Gastrocnemius medialis (tissue), 4 donors: ENCODE data around the gene ACVR1. TPM values are rescaled to one million over a fixed set of nuclear protein-coding genes. Genes with fewer than 3 reads are reported as not detected.
A peak's percentile ranks its signal among the peaks of the same experiment; 100 is the strongest.

Source experiments
- ATAC-seq, 2 donors: fragments of 150-250 bp; one replicate each; pipeline ENCODE4 v1.9.1; 2016
- DNase-seq, 2 donors: peaks; one replicate each; pipeline ENCODE4 v3.0.0-alpha.2; 2019
- H3K27ac ChIP-seq, 4 donors: fragments of 200-600 bp; sonication (generic); 1 replicate in 1 of 4; 2 replicates in 3 of 4; pipeline ENCODE4 v1.5.1; 2016 to 2018; ENCODE audit warnings: mild to moderate bottlenecking in 2 of 4, moderate library complexity in 1 of 4
- H3K27me3 ChIP-seq, 3 donors: fragments of 200-600 bp; sonication (generic) in 2 of 3; 1 replicate in 1 of 3; 2 replicates in 2 of 3; pipeline versions ENCODE4 v1.5.1 to v1.6.0; 2016 to 2019; ENCODE audit warnings: mild to moderate bottlenecking in 1 of 3, moderate library complexity in 1 of 3
- H3K36me3 ChIP-seq, 2 donors: fragments of 200-600 bp; sonication (generic) in 1 of 2; one replicate each; pipeline ENCODE4 v1.5.1; 2017 to 2018
- H3K4me1 ChIP-seq, 2 donors: fragments of 200-600 bp; sonication (generic) in 1 of 2; one replicate each; pipeline ENCODE4 v1.5.1; 2016 to 2017; ENCODE audit warnings: mild to moderate bottlenecking in 2 of 2
- H3K4me3 ChIP-seq, 4 donors: fragments of 200-600 bp; sonication (generic) in 3 of 4; 1 replicate in 1 of 4; 2 replicates in 3 of 4; pipeline ENCODE4 v1.5.1; 2016 to 2019; ENCODE audit warnings: mild to moderate bottlenecking in 2 of 4
- H3K9me3 ChIP-seq, 3 donors: fragments of 200-600 bp; sonication (generic) in 2 of 3; 1 replicate in 1 of 3; 2 replicates in 2 of 3; pipeline ENCODE4 v1.5.1; 2016 to 2019
- POLR2A ChIP-seq, 2 donors: fragments of 450-650 bp; IDR thresholded peaks; one replicate each; pipeline ENCODE4 v1.6.1; 2017; ENCODE audit warnings: antibody characterized with exemption in 2 of 2, mild to moderate bottlenecking in 2 of 2, moderate library complexity in 2 of 2
- in situ Hi-C, 4 donors: fragments of 200-750 bp; cut with MboI; loops; one replicate each; pipeline versions ENCODE4 v1.15.0 to v1.8.0; 2017; ENCODE audit warnings: low sequenced_read_pairs in 4 of 4
- intact Hi-C: fragments of 100-400 bp; cut with DNase I; formaldehyde crosslinking; loops from one replicate; pipeline ENCODE4 v1.15.1; 2023; ENCODE audit warnings: low total_unique reads
- total RNA-seq, 4 donors: library from RNA; depleted of rRNA; stranded (reverse); fragments of >200 nt; gene quantifications; one replicate each; pipeline versions ENCODE4 v1.1.0 to v1.2.3, GENCODE V29; 2016
- TF ChIP-seq, protein P1 (sequence below), 5 experiments: fragments of 450-650 bp in 3 of 5; fragments of 200-600 bp in 2 of 5; sonication (generic) in 2 of 5; IDR thresholded peaks in 4 of 5; conservative IDR thresholded peaks in 1 of 5; 1 replicate in 4 of 5; 2 replicates in 1 of 5; pipeline ENCODE4 v1.5.1; 2016 to 2019; ENCODE audit warnings: antibody characterized with exemption in 5 of 5, mild to moderate bottlenecking in 3 of 5, moderate library complexity in 3 of 5

The ACVR1 gene
- total RNA-seq, 4 donors from 2014 or later = 10.8 to 18.4 (median 12.2) TPM

DNA sequence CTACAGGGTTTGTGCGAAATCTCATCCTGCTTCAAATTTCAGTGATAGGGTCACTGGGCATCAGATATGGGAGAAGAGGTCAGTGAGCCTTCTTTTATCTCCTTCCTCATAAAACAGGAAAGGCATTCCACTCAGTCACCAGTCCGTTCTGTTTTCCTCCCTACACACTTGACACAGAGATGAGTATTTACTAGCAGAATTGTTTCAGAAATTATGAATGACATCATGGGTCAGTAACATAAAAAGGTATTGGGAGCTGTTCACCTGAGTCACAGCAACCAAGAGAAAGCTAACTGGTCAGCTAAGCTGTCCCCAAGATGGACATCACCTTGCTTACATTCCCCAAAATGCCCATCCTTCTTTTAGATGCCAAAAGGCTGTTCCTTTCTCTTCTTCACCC lies 96.3 kb downstream of the ACVR1 start:
- no peak for ATAC-seq
- peaks cover 46 to 47% of the 10 kb centered on the region in 2 donors for H3K4me1 ChIP-seq
- peaks cover 0 to 36% of the 10 kb centered on the region in 2 donors for H3K36me3 ChIP-seq
- H3K27ac ChIP-seq = no peak overlapping the region
- H3K9me3 ChIP-seq = no peaks in the 10 kb centered on the region
- TF ChIP-seq, protein P1, sequence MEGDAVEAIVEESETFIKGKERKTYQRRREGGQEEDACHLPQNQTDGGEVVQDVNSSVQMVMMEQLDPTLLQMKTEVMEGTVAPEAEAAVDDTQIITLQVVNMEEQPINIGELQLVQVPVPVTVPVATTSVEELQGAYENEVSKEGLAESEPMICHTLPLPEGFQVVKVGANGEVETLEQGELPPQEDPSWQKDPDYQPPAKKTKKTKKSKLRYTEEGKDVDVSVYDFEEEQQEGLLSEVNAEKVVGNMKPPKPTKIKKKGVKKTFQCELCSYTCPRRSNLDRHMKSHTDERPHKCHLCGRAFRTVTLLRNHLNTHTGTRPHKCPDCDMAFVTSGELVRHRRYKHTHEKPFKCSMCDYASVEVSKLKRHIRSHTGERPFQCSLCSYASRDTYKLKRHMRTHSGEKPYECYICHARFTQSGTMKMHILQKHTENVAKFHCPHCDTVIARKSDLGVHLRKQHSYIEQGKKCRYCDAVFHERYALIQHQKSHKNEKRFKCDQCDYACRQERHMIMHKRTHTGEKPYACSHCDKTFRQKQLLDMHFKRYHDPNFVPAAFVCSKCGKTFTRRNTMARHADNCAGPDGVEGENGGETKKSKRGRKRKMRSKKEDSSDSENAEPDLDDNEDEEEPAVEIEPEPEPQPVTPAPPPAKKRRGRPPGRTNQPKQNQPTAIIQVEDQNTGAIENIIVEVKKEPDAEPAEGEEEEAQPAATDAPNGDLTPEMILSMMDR (IDR thresholded peaks at IDR 0.05 in 4 of 5, conservative IDR thresholded peaks at IDR 0.05 in 1 of 5) = no peak
- no peak for TF ChIP-seq POLR2A (IDR thresholded peaks at IDR 0.05)
- H3K4me3 ChIP-seq = no peak overlapping the region
- H3K27me3 ChIP-seq = no peaks in the 10 kb centered on the region
- intact Hi-C loops = no loop called here
- in situ Hi-C loops = loop anchor here (5.0 to 10.0 kb wide), 7 partner anchors 93 to 285 kb away; partner anchors contain the start of gene ACVR1 (in 3 of the 4)
- no peak for DNase-seq

DNA sequence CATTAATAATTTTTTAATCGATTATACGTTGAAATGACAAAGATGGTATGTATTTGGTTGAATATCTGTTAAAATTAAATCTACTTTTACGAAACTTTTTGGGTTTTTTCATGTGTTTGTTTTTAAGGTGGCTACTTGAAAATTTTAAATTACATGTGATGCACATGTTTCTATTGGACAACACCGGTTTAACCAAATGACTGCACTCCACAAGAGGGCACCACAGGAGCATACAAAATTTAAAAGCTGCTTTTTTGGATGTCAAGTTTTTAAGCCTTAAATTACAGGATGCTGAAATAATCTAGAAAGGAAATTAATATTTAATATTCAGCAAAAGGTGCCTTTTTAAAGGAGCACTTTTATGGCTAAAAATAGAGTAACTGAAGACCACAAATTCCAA lies 98.7 kb downstream of the ACVR1 start:
- DNase-seq (no peak), ATAC-seq (no peak)
- TF ChIP-seq POLR2A (IDR thresholded peaks at IDR 0.05) = no peak
- TF ChIP-seq, protein P1 (IDR thresholded peaks at IDR 0.05 in 4 of 5, conservative IDR thresholded peaks at IDR 0.05 in 1 of 5) = peak; percentile 56 to 77 (median 72)
- no peaks in the 10 kb centered on the region for H3K27me3 ChIP-seq
- no peak overlapping the region for H3K27ac ChIP-seq
- in situ Hi-C loops = loop anchor here (5.0 to 10.0 kb wide), 4 partner anchors 220 to 283 kb away; no protein-coding TSS in a partner anchor
- H3K9me3 ChIP-seq = no peaks in the 10 kb centered on the region
- no peak overlapping the region for H3K4me3 ChIP-seq
- peaks cover 0 to 57% of the 10 kb centered on the region in 2 donors for H3K36me3 ChIP-seq
- H3K4me1 ChIP-seq = peaks cover 23 to 24% of the 10 kb centered on the region in 2 donors
- intact Hi-C loops = loop anchor here (1.0 kb wide), 1 partner anchor 233 kb away; no protein-coding TSS in a partner anchor

- no peak for DNase-seq
- Histone ChIP-seq H3K27me3 (no peaks in the 10 kb centered on the region), H3K36me3 (peaks cover 0 to 82% of the 10 kb centered on the region in 2 donors), H3K4me1 (no peaks in the 10 kb centered on the region), H3K27ac (no peak overlapping the region), H3K9me3 (no peaks in the 10 kb centered on the region), H3K4me3 (no peak overlapping the region)
- intact Hi-C loops (no loop called here), in situ Hi-C loops (loop anchor here in 3 of 4 donors (5.0 to 25.0 kb wide), 4 partner anchors 234 to 284 kb away; no protein-coding TSS in a partner anchor)
- TF ChIP-seq, protein P1 (IDR thresholded peaks at IDR 0.05 in 4 of 5, conservative IDR thresholded peaks at IDR 0.05 in 1 of 5) = no peak
- no peak for TF ChIP-seq POLR2A (IDR thresholded peaks at IDR 0.05)
- no peak for ATAC-seq
These were observed 104.9 kb downstream of the ACVR1 start for GRCh38 chr2:157771234-157771633.

- TF ChIP-seq POLR2A (IDR thresholded peaks at IDR 0.05) = no peak
- TF ChIP-seq, protein P1 (IDR thresholded peaks at IDR 0.05 in 4 of 5, conservative IDR thresholded peaks at IDR 0.05 in 1 of 5) = no peak
- Histone ChIP-seq H3K27ac (no peak overlapping the region), H3K9me3 (no peaks in the 10 kb centered on the region), H3K4me3 (no peak overlapping the region), H3K27me3 (no peaks in the 10 kb centered on the region), H3K36me3 (peaks cover 4 to 83% of the 10 kb centered on the region in 2 donors), H3K4me1 (no peaks in the 10 kb centered on the region)
- in situ Hi-C loops = loop anchor here in 3 of 4 donors (5.0 to 25.0 kb wide), 4 partner anchors 235 to 283 kb away; no protein-coding TSS in a partner anchor
- no peak for ATAC-seq
- intact Hi-C loops = no loop called here
- DNase-seq = no peak
These were observed 106.3 kb downstream of the ACVR1 start for GRCh38 chr2:157769856-157770255.
